ENCODE data around the gene WDR76. TPM values are rescaled to one million over a fixed set of nuclear protein-coding genes. Genes with fewer than 3 reads are reported as not detected.
A peak's percentile ranks its signal among the peaks of the same experiment; 100 is the strongest.

WDR76 gene
- polyA plus RNA-seq, 1 experiment, result 1.5 TPM

- no peaks in the 10 kb centered on the region for H3K36me3 ChIP-seq (ENCODE audit: control insufficient read depth, insufficient read depth, low read length)
- no peak overlapping the region for H3K4me3 ChIP-seq (ENCODE audit: low read depth, low read length)
- DNase-seq (ENCODE audit: low read depth), result no peak
- ChIA-PET POLR2A (no interaction called here), CTCF (interaction anchor here (0.7 to 6.7 kb wide), 6 partner anchors 23 to 314 kb away, joined by 3 to 88 read pairs (median 4); no protein-coding TSS in a partner anchor)
- H3K27me3 ChIP-seq (ENCODE audit: control insufficient read depth, insufficient read depth, low read length), result no peaks in the 10 kb centered on the region
- no peak for TF ChIP-seq CTCF (IDR thresholded peaks at IDR 0.05; ENCODE audit: insufficient read depth, low read depth, low read length)
Measured at GRCh38 chr15:43905755-43906154, 79.0 kb downstream of the WDR76 start.

DNA sequence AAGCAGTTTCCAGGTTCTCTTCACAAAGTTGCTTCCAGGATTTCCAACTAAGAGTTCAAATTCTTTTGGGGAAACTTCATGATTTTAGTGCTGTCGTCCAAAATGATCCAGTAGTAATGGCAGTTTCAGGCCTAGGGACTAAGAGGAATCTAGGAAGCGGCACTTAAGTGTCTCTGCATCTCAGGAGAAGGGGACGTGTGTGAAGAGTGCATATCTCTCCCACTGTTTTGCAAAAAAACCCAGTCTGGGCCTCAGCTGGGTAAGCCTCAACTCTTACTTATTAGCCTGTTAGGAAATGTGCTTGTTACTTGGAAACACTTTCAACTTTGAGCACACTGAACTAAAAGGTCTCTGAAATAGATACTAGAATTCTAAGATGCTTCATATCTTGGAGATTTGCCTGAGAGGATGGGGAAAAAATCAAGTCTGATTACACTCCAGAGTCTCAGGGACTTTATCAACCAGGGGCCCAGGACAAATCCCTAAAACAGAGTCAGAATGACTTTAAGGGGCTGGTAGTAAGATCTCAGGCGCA is 81.8 kb downstream of the WDR76 start:
- POLR2A ChIA-PET, result no interaction called here
- no peak for TF ChIP-seq CTCF (IDR thresholded peaks at IDR 0.05; ENCODE audit: insufficient read depth, low read depth, low read length)
- H3K4me3 ChIP-seq (ENCODE audit: low read depth, low read length), result no peak overlapping the region
- no peaks in the 10 kb centered on the region for H3K36me3 ChIP-seq (ENCODE audit: control insufficient read depth, insufficient read depth, low read length)
- DNase-seq (ENCODE audit: low read depth), result no peak
- no peaks in the 10 kb centered on the region for H3K27me3 ChIP-seq (ENCODE audit: control insufficient read depth, insufficient read depth, low read length)
- CTCF ChIA-PET, result interaction anchor here (0.7 kb wide), 1 partner anchor 713 kb away, joined by 3 read pairs; no protein-coding TSS in a partner anchor

DNA sequence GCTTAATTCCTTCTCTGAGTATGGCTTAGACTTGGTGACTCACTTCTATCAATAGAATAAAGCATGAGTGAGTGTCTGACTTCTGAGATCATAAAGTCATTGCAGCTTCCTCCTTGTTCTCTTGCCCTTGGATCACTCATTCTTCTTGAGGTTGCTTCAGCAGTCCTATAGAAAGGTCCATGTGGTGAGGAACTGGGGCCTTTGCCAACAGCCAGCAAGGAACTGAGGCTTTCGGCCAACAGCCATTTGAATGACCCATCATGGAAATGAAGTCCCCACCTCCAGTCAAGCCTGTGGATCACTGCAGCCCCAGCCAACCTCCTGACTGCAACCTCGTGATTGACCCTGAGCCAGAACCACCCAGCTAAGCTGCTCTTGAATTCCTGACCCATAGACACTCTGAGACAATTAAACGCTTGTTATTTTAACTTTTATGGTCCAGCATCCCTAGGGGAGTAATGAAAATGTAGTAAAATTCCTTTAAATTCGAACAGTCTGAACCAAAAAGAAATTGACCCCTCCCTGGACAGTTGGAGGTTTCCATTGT is 84.5 kb downstream of the WDR76 start:
- no peak for TF ChIP-seq CTCF (IDR thresholded peaks at IDR 0.05; ENCODE audit: insufficient read depth, low read depth, low read length)
- H3K36me3 ChIP-seq (ENCODE audit: control insufficient read depth, insufficient read depth, low read length), result no peaks in the 10 kb centered on the region
- CTCF ChIA-PET, result interaction anchor here (1.2 to 1.5 kb wide), 2 partner anchors 8 to 155 kb away, joined by 5 read pairs; no protein-coding TSS in a partner anchor
- peak; percentile 88 for DNase-seq (ENCODE audit: low read depth)
- POLR2A ChIA-PET, result interaction anchor here (0.6 to 0.7 kb wide), 2 partner anchors 85 to 118 kb away, joined by 4 to 8 read pairs; no protein-coding TSS in a partner anchor
- no peak overlapping the region for H3K4me3 ChIP-seq (ENCODE audit: low read depth, low read length)
- no peaks in the 10 kb centered on the region for H3K27me3 ChIP-seq (ENCODE audit: control insufficient read depth, insufficient read depth, low read length)

- H3K4me3 ChIP-seq (ENCODE audit: low read depth, low read length), result no peak overlapping the region
- H3K27me3 ChIP-seq (ENCODE audit: control insufficient read depth, insufficient read depth, low read length), result no peaks in the 10 kb centered on the region
- no peaks in the 10 kb centered on the region for H3K36me3 ChIP-seq (ENCODE audit: control insufficient read depth, insufficient read depth, low read length)
- no peak for TF ChIP-seq CTCF (IDR thresholded peaks at IDR 0.05; ENCODE audit: insufficient read depth, low read depth, low read length)
- POLR2A ChIA-PET, result interaction anchor here (0.7 kb wide), 1 partner anchor 84 kb away, joined by 8 read pairs; no protein-coding TSS in a partner anchor
- CTCF ChIA-PET, result interaction anchor here (1.5 kb wide), 1 partner anchor 9 kb away, joined by 5 read pairs; no protein-coding TSS in a partner anchor
- no peak for DNase-seq (ENCODE audit: low read depth)
Measured at GRCh38 chr15:43912208-43912607, 85.4 kb downstream of the WDR76 start.

DNA sequence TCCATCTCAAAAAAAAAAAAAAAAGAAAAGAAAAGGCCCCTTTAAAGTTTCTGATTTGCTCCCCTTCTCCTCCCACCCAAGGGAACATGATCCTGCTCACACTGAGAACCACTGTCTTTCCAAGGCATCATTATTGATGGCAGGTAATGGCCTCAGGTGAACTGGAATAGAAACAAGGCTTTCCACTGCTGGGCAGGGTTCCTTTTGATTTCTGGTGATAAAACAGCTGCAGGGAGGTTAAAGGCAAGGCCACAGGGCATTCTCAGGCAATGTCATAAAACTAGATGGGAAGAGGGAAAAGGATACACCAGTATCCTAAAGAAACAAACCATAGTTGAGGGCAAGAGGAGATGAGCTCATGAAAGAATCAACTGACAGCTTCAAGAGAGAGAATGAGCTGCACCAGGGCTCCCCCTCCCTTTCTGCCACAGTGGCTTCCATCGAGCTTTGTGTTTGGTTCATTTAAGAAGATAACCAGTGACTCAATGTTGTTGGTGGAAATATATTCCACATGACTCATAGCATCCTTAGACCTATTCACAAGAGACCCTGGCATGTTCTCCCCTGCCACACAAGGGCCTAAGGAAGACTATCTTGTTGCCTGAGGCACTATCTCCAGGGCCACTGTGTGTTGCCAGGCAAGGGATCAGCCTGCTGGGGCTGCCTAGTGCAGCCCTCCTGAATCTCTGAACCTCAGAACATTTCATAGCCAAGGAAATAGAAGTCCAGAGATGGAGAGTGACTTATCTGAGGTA is 86.4 kb downstream of the WDR76 start:
- ChIA-PET CTCF (interaction anchor here (0.7 to 2.1 kb wide), 6 partner anchors 9 to 153 kb away, joined by 3 to 10 read pairs (median 5); no protein-coding TSS in a partner anchor), POLR2A (no interaction called here)
- DNase-seq (ENCODE audit: low read depth), result peak; percentile 89
- H3K36me3 ChIP-seq (ENCODE audit: control insufficient read depth, insufficient read depth, low read length), result no peaks in the 10 kb centered on the region
- no peak for TF ChIP-seq CTCF (IDR thresholded peaks at IDR 0.05; ENCODE audit: insufficient read depth, low read depth, low read length)
- no peak overlapping the region for H3K4me3 ChIP-seq (ENCODE audit: low read depth, low read length)
- H3K27me3 ChIP-seq (ENCODE audit: control insufficient read depth, insufficient read depth, low read length), result no peaks in the 10 kb centered on the region
